ENCODE results near the gene GABRA5.
"Not testable (repeated sequence)": the region's sequence is repeated elsewhere in the genome, so short reads cannot be mapped to it uniquely, and the experiment has no call there.

Gene GABRA5

GRCh38 chr15:26866298-26867199 is at the start of gene GABRA5:
Gene GABRA5, plus strand, starts transcription at chr15:26867062. Its CDS starts 2,187 bp downstream, at chr15:26869249.
- no peak for DNase-seq (ENCODE audit: low read depth in 2 of 2)

- DNase-seq (ENCODE audit: low read depth in 2 of 2) = not testable (repeated sequence)
These were observed 35.7 kb upstream of the GABRA5 start for GRCh38 chr15:26831191-26831590.

- no peak for DNase-seq (ENCODE audit: low read depth in 2 of 2)
These were observed 34.9 kb upstream of the GABRA5 start for GRCh38 chr15:26831951-26832350.

- DNase-seq (ENCODE audit: low read depth in 2 of 2) = no peak
These were observed 28.0 kb upstream of the GABRA5 start for GRCh38 chr15:26838742-26839460.

- no peak for DNase-seq (ENCODE audit: low read depth in 2 of 2)
These were observed 25.3 kb upstream of the GABRA5 start for GRCh38 chr15:26841514-26841913.

GRCh38 chr15:26841941-26842340 is 24.9 kb upstream of the GABRA5 start:
- DNase-seq (ENCODE audit: low read depth in 2 of 2) = no peak

- DNase-seq (ENCODE audit: low read depth in 2 of 2) = no peak
These were observed 24.5 kb upstream of the GABRA5 start for GRCh38 chr15:26842391-26842790.

GRCh38 chr15:26844901-26845300 is 22.0 kb upstream of the GABRA5 start:
- DNase-seq (ENCODE audit: low read depth in 2 of 2) = no peak

- DNase-seq (ENCODE audit: low read depth in 2 of 2) = no peak
These were observed 18.4 kb upstream of the GABRA5 start for GRCh38 chr15:26848498-26848897.

GRCh38 chr15:26850161-26850560 is 16.7 kb upstream of the GABRA5 start:
- no peak for DNase-seq (ENCODE audit: low read depth in 2 of 2)

GRCh38 chr15:26852980-26853379 is 13.9 kb upstream of the GABRA5 start:
- no peak for DNase-seq (ENCODE audit: low read depth in 2 of 2)

GRCh38 chr15:26854435-26854834 is 12.4 kb upstream of the GABRA5 start:
- no peak for DNase-seq (ENCODE audit: low read depth in 2 of 2)

GRCh38 chr15:26864664-26865191 is 2.1 kb upstream of the GABRA5 start:
- DNase-seq (ENCODE audit: low read depth in 2 of 2) = no peak

GRCh38 chr15:26867200-26868007 is 542 bp downstream of the GABRA5 start:
- no peak for DNase-seq (ENCODE audit: low read depth in 2 of 2)

GRCh38 chr15:26868029-26868685 is 1.3 kb downstream of the GABRA5 start:
- DNase-seq (ENCODE audit: low read depth in 2 of 2) = no peak

- DNase-seq (ENCODE audit: low read depth in 2 of 2) = no peak
These were observed 2.8 kb downstream of the GABRA5 start for GRCh38 chr15:26869628-26870027.

- no peak for DNase-seq (ENCODE audit: low read depth in 2 of 2)
These were observed 3.5 kb downstream of the GABRA5 start for GRCh38 chr15:26870346-26870745.

GRCh38 chr15:26872206-26872605 is 5.3 kb downstream of the GABRA5 start:
- no peak for DNase-seq (ENCODE audit: low read depth in 2 of 2)

- no peak for DNase-seq (ENCODE audit: low read depth in 2 of 2)
These were observed 7.0 kb downstream of the GABRA5 start for GRCh38 chr15:26873846-26874245.

GRCh38 chr15:26874774-26875475 is 8.1 kb downstream of the GABRA5 start:
- DNase-seq (ENCODE audit: low read depth in 2 of 2) = no peak

- DNase-seq (ENCODE audit: low read depth in 2 of 2) = no peak
These were observed 8.6 kb downstream of the GABRA5 start for GRCh38 chr15:26875476-26875850.
